Esophagus squamous epithelium (tissue), 5 donors: ENCODE measurements around the gene FGFRL1. TPM values are rescaled to one million over a fixed set of nuclear protein-coding genes. Genes with fewer than 3 reads are reported as not detected.

Experiments used
- DNase-seq: peaks from one replicate; lab custom pipeline; 2025; lab: John Stamatoyannopoulos, UW
- H3K27ac ChIP-seq, 4 donors: fragments of 200-600 bp; sonication (generic); one replicate each; pipeline ENCODE4 v1.5.1; 2016 to 2019; ENCODE audit warnings: mild to moderate bottlenecking in 1 of 4
- H3K27me3 ChIP-seq, 4 donors: fragments of 200-600 bp; sonication (generic); 1 replicate in 3 of 4; 2 replicates in 1 of 4; pipeline versions ENCODE4 v1.5.1 to v1.6.0; 2017 to 2021; ENCODE audit warnings: antibody characterized with exemption in 1 of 4
- H3K36me3 ChIP-seq, 3 donors: fragments of 200-600 bp; sonication (generic); one replicate each; pipeline ENCODE4 v1.5.1; 2016 to 2019
- H3K4me1 ChIP-seq, 3 donors: fragments of 200-600 bp; sonication (generic); one replicate each; pipeline ENCODE4 v1.5.1; 2017 to 2019
- H3K4me3 ChIP-seq, 4 donors: fragments of 200-600 bp; sonication (generic); 1 replicate in 3 of 4; 2 replicates in 1 of 4; pipeline ENCODE4 v1.5.1; 2016 to 2019; ENCODE audit warnings: mild to moderate bottlenecking in 2 of 4, moderate library complexity in 1 of 4
- H3K9me3 ChIP-seq, 3 donors: fragments of 200-600 bp; sonication (generic); one replicate each; pipeline ENCODE4 v1.5.1; 2016 to 2019
- CTCF ChIP-seq, 6 experiments: fragments of 450-650 bp in 4 of 6; fragments of 200-600 bp in 2 of 6; sonication (generic) in 2 of 6; IDR thresholded peaks; one replicate each; pipeline ENCODE4 v1.5.1; 2016 to 2019; ENCODE audit warnings: antibody characterized with exemption in 6 of 6, mild to moderate bottlenecking in 4 of 6, moderate library complexity in 4 of 6
- POLR2A ChIP-seq, 4 donors: fragments of 450-650 bp; IDR thresholded peaks; one replicate each; pipeline ENCODE4 v1.6.1; 2017; ENCODE audit warnings: antibody characterized with exemption in 4 of 4, mild to moderate bottlenecking in 4 of 4, moderate library complexity in 3 of 4
- WGBS, 2 donors: methylation state at CpG; one replicate each; pipeline ENCODE4 v1.1.5; 2018; 5-methylcytosine and 5-hydroxymethylcytosine counted together
- intact Hi-C: fragments of 100-400 bp; cut with DNase I; formaldehyde crosslinking; loops from one replicate; pipeline ENCODE4 v1.15.0; 2022
- total RNA-seq, 4 donors: library from RNA; depleted of rRNA; stranded (reverse); fragments of >200 nt; gene quantifications; one replicate each; pipeline ENCODE4 v1.1.0, GENCODE V29; 2016
- donor health status: DM: yes; HTN: yes; CAD: no.

Gene FGFRL1
- total RNA-seq, 4 donors from 2014 or later, result 2.8 to 10.1 (median 4.7) TPM

- TF ChIP-seq POLR2A (IDR thresholded peaks at IDR 0.05) (no peak), CTCF (IDR thresholded peaks at IDR 0.05) (no peak)
- Histone ChIP-seq H3K4me1 (peaks cover 20 to 45% (median 29%) of the 10 kb centered on the region in 3 donors), H3K27me3 (no peaks in the 10 kb centered on the region), H3K36me3 (peaks cover 0 to 41% (median 6%) of the 10 kb centered on the region in 3 donors), H3K4me3 (no peak overlapping the region), H3K9me3 (no peaks in the 10 kb centered on the region), H3K27ac (no peak overlapping the region)
- DNase-seq, result no peak
- intact Hi-C loops, result no loop called here
- 49% methylated on average over 6 of the region's 24 CpGs; no CpG with 5 or more reads in 1 of the 2 donors for WGBS, 2 donors
These were observed 43.2 kb upstream of the FGFRL1 start for GRCh38 chr4:968221-968620.

GRCh38 chr4:968621-969394, 42.6 kb upstream of the FGFRL1 start:
- intact Hi-C loops, result no loop called here
- H3K27me3 ChIP-seq, result no peaks in the 10 kb centered on the region
- H3K9me3 ChIP-seq, result no peaks in the 10 kb centered on the region
- DNase-seq, result no peak
- H3K4me3 ChIP-seq, result no peak overlapping the region
- WGBS, 2 donors, result 20% methylated on average over 1 of the region's 23 CpGs; no CpG with 5 or more reads in 1 of the 2 donors
- no peak for TF ChIP-seq POLR2A (IDR thresholded peaks at IDR 0.05)
- no peak for TF ChIP-seq CTCF (IDR thresholded peaks at IDR 0.05)
- peaks cover 0 to 40% (median 6%) of the 10 kb centered on the region in 3 donors for H3K36me3 ChIP-seq
- H3K27ac ChIP-seq, result no peak overlapping the region
- H3K4me1 ChIP-seq, result peaks cover 20 to 42% (median 31%) of the 10 kb centered on the region in 3 donors

- no peaks in the 10 kb centered on the region for H3K9me3 ChIP-seq
- DNase-seq, result no peak
- TF ChIP-seq POLR2A (IDR thresholded peaks at IDR 0.05) (no peak), CTCF (IDR thresholded peaks at IDR 0.05) (no peak)
- WGBS, 2 donors, result 93% methylated on average over 15 to 18 of the region's 25 CpGs
- intact Hi-C loops, result no loop called here
- H3K27me3 ChIP-seq, result no peaks in the 10 kb centered on the region
- H3K4me3 ChIP-seq, result no peak overlapping the region
- peaks cover 0 to 26% (median 6%) of the 10 kb centered on the region in 3 donors for H3K36me3 ChIP-seq
- no peak overlapping the region for H3K27ac ChIP-seq
- peaks cover 20 to 48% (median 33%) of the 10 kb centered on the region in 3 donors for H3K4me1 ChIP-seq
These were observed 41.2 kb upstream of the FGFRL1 start for GRCh38 chr4:970046-970745.

GRCh38 chr4:970854-971520, 40.4 kb upstream of the FGFRL1 start:
- 62 to 73% methylated on average over 3 of the region's 17 CpGs for WGBS, 2 donors
- peaks cover 20 to 48% (median 33%) of the 10 kb centered on the region in 3 donors for H3K4me1 ChIP-seq
- H3K9me3 ChIP-seq, result no peaks in the 10 kb centered on the region
- intact Hi-C loops, result no loop called here
- TF ChIP-seq POLR2A (IDR thresholded peaks at IDR 0.05), result no peak
- TF ChIP-seq CTCF (IDR thresholded peaks at IDR 0.05), result no peak
- no peak overlapping the region for H3K4me3 ChIP-seq
- H3K27me3 ChIP-seq, result no peaks in the 10 kb centered on the region
- no peak overlapping the region for H3K27ac ChIP-seq
- DNase-seq, result no peak
- H3K36me3 ChIP-seq, result peaks cover 0 to 18% (median 4%) of the 10 kb centered on the region in 3 donors
